Kidney capillary endothelial cell (primary cell): ENCODE results near the gene PSME4.
"Not testable (repeated sequence)": the region's sequence is repeated elsewhere in the genome, so short reads cannot be mapped to it uniquely, and the experiment has no call there.

ENCODE experiments used
- DNase-seq: peaks from one replicate; pipeline ENCODE4 v3.0.0-alpha.2; 2018; ENCODE audit warnings: low spot score

Gene PSME4

DNA sequence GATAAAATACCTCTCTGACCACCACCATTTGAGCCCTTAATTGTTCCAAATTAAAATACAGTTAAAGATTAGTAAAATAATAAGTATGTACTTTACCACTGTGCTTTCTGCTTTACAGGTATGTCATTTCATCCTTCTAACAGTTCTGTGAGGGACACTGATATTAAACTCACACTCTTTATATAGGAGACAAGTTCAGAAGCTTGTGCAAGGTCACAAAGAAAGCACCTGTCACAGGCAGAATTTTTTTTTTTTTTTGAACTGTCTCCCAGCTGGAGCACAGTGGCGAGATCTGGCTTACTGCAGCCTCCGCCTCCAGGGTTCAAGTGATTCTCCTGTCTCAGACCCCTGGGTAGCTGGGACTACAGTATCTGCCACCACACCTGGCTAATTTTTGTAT is 89.4 kb downstream of the PSME4 start:
- no peak for DNase-seq

DNA sequence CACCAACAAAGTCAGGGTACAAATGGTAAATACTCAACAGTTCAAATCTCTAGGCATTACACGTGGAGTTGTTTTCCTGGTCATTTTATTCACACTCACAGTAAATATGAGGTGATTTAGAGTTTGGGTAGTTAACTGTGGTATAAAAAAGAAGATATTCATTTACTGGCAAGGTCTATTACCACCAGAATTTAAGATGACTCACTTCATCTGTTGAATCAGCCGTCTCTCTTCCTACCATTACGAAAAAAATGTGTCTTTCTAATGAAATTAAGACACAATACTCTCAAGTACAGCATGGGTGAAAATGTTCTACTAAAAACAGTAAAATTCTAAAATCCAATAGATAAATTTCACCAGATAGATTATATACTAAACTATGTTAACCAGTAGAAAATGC is 90.0 kb downstream of the PSME4 start:
- no peak for DNase-seq

DNA sequence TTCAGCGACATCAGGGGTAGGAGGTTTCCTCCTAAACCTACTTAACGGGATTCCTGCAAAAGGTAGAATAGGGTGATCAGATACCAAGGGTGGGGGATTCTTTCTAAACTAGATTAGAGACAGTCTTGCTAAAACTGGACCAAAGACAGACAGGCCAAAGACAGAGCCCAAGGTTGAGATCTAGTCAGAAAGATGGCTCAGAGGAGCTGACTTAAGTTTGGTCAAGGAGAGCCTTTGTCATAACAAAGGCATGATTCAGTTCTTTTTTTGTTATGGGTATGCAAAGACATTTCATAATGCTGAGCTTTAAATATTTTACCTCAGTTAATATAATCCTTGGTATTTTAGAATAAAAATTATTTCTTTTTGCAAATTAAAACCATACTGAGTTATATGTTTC is 93.2 kb downstream of the PSME4 start:
- DNase-seq = no peak

DNA sequence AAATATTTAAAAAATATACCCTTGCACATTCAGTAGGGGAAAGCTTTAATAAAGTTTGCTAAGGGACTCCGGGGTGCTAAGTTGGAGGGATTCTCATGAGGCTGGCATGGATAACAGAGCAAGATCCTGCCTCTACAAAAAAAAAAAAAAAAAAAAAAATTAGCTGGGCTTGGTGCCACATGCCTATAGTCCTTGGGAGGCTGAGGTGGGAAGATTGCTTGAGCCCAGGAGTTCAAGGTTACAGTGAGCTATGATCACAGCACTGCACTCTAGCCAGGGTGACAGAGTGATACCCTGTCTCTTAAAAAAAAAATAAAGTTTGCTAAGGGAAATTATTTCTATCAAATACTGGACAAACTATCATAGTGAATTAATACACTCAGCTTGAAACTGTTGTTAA is 93.7 kb downstream of the PSME4 start:
- no peak for DNase-seq

DNA sequence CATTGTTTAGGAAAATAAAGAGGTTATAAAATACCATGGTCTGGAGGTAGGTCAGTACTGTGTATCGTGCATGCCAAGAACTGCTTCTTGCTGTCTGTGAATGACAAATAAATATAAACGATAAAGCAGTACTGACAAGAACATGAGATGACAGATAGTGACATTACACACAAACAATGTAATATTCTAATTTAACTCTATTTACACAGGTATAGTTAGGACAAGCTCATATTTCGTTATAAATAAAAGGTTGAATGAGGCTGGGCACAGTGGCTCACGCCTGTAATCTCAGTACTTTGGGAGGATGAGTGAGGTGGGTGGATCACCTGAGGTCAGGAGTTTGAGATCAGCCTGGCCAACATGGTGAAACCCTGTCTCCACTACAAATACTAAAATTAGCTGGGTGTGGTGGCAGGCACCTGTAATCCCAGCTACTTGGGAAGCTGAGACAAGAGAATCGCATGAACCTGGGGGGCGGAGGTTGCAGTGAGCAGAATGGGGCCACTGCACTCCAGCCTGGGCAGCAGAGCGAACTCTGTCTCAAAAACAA is 96.3 kb downstream of the PSME4 start:
- no peak for DNase-seq

DNA sequence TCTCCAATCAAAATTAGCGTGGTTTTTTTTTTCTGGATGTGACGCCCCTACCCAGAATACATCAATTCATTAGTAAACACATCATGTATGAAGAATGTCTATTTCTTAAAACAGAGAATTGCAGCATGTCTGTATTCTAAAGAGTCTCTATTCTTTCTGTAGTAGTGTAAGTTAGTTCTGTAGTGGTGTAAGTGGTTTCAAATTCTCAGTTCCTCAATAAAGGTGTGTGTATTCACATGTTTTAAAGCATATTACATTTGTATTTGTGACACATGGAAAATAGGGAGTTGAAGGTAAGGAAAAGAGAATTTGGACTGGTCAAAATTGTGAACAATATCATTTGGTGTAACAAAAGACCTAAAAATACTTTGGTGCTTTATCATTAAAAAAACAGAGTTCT is 103.0 kb downstream of the PSME4 start:
- no peak for DNase-seq

DNA sequence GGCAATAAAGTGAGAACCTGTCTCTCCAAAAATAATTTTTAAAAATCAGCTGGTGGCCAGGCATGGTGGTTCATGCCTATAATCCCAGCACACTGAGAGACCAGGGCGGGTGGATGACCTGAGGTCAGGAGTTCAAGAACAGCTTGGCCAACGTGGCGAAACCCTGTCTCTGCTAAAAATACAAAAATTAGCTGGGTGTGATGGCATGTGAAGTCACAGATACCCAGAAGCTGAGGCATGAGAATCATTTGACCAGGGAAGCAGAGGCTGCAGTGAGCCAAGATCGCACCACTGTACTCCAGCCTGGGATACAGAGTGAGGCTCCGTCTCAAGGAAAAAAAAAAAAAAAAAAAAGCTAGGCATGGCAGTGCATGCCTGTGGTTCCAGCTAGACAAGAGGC is 103.6 kb downstream of the PSME4 start:
- DNase-seq = no peak

DNA sequence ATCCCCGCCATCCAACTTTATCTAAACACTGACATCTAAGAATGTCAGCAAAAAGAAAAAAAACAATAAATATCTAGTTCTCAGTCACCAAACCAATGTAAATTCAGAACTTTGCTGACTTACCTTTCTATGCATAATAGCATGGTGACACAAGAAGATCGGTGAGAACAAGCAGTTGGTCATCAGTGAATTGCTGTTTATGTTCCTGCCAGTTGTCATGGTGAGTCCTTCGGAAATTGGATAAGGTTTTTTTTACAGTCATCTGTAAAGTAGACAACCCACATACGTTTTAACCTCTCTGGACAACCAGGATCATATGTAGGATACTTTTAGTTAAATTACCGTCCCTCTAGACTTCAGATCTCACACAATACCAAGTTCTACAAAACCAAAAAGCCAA is 104.8 kb downstream of the PSME4 start:
- DNase-seq = no peak

DNA sequence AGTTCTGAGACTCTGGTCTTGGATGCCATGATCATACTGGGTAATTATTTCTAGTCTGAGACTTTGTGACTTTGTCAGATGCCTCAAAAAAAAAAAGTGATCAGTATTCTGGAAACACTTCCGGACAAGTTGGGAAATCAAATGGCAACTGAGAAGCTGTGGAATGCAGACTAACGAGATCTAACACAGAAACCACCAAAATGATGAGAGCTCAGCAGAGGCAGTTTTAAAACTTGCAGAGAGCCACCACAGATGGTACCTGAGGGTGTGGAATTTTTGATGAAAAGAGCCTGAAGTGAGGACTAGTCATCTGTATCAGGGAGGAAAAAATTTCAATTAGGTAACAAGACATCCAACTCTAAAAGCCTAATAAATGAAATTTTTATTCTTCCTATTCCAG is 105.5 kb downstream of the PSME4 start:
- no peak for DNase-seq

DNA sequence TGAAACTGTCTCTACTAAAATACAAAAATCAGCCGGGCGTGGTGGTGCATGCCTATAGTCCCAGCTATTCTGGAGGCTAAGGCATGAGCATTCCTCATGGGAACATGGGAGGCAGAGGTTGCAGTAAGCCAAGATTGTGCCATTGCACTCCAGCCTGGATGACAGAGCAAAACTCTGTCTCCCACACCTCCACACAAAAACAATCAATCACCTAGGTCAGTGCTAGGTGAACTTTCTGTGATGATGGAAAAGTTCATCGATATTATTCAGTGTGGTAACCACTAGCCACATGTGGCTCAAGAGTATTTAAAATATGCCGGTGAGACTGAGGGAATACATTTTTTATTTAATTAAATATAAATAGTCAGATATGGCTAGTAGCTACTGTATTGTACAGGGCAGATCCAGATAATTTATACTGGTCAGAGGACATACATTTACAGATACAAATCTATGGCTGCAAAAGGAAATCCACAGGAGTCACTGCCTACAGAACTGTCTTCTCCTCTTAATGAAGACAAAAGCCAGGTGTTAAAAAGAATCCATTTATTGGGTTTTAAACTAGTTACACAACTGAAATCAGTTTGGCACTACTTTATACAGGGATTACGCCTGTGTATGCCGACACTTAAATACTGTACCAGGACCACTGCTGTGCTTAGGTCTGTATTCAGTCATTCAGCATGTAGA is 107.1 kb downstream of the PSME4 start:
- DNase-seq = no peak

DNA sequence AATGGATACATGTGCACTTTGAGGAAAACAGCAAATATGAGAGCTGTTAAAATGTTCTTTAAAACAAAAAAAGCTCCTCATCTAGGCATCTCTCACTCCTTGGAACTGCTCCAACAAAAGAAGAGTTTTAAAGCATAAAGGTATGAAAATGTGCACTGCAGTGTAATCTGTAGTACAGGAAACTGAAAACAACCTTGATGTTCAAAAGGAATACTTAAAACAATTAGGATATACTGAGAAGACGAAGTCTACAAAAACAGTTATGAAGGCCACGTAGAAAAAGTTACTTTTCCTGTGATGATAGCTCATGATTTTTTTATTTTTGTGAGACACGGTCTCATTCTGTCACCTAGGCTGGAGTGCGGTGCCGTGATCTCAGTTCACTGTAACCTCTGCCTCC is 109.0 kb downstream of the PSME4 start:
- no peak for DNase-seq

DNA sequence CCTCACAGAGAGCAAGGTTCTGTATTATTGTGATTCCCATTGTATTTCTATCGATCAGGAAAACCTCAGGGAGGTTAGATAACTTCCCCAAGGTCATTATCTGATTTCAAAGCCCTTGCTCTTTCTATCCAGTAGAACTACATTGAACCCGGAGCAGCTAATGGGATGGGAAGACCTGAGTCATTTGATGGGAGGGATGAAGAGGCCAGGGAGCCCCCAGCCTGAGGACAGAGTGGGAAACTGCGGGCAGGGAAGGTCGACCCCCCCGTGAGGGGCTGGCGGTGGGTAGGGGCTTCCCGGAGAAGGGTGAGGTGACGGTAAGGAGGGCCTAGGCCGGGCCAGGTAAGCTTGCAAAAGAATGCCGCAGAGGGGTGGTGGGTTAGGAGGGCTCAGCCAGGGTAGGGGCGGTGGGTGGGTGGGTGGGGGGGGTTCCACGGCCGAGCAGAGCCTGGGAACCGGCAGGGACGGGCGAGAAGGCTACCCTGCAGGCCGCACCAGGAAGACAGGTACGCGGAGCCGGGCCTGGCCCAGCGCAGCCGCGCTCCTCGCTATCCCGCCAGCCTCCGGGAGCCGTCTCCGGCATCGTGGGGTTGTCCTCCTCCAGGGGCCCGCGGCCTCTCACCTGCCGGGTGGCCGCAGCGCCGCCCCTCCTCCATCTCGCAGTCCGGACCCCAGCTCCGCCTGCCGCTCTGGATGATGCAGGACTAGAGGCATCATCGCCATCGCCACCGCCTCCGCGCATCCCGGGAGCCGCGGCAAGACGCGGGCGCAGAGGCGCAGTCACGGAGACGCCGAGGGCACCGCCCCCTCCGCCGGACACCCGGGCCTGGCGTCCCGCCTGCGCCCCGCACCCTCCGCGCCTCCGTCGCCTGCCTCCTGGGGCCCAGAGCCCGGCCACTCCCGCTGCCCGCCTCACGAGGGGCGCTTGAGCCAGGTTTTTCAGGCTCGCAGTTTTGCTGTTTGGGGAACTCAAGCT is 111.3 kb downstream of the PSME4 start, which contains the start of gene GPR75:
GPR75 (minus strand) TSS at position 762 of the 976 bp plus-strand sequence. CDS start 5,211 bp downstream, outside the sequence.
- no peak for DNase-seq

DNA sequence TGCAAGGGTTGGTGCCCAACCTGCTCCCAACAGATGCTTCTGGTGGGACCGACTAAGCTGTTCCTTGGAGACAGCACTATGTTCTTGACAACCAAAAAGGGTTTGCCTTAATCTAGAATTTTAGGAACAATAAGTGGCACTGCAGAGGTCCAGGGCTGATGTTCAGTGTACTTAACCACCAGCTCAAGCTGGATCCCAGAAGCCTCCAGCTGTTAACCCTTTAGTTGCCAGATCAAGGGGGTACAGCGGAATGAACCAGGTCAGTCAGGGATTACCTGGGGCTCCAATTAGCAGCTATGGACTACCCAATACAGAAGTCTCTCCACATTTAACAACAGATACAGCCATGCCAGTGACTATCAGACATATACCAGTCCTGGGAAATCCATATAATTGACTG is 114.5 kb downstream of the PSME4 start:
- no peak for DNase-seq

DNA sequence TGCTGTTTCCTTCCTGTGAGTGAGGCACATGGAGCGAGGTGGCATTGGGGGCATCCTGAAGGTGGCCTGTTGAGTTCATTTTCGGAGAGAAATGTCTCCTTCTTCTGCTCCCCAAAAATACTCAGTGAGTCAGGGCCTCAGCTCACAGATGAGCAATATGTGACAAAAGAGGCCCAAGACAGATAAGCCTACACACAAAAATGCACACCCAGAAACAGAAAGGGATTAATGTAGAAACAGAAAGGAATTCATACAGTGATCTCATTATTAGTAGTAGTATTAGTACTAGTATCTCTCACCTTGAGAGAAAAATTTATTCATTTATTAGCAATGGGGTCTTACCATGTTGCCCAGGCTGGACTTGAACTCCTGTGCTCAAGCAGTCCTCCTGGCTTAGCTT is 116.1 kb downstream of the PSME4 start:
- DNase-seq = no peak

DNA sequence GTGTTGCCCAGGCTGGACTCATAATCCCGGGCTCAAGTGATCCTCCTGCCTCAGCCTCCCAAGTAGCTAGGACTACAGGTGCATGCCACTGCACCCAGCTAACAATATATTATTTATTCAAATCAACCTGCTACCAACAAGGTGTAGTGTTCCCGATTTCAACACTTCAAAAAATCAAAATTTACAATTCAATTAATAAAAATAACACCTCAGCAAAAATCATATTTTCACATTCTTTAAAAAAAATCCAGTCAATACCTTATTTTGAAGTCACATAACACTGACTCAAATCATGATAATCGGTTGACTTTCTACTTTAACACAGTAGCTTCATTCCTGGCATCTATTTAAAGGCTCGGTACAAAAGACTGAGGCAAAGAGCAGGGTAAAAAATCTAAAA is 118.3 kb downstream of the PSME4 start:
- no peak for DNase-seq

DNA sequence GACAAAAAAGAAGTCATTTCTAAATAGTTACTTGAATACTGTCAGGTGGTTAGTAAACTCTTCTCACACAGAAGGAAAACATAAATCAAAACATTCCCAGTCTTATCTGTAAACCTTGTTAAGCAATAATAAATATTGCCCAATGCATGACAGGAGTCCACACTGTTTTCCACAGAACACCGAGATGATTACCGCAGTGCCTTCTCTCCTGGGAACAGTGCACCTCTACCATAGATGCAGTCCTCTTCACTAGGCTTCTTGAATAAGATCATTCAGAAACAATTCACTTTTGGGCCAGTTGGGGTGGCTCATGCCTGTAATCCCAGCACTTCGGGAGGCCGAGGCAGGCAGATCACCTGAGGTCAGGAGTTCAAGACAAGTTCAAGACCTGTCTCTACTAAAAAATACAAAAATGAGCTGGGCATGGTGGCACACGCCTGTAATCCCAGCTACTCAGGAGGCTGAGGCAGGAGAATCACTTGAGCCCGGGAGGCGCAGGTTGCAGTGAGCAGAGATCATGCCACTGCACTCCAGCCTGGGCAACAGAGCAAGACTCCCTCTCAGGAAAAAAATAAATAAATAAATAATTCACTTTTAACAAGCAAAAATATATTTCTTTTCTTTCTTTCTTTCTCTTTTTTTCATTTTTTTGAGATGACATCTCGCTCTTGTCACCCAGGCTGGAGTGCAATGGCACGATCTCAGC is 119.6 kb downstream of the PSME4 start:
- not testable (repeated sequence) for DNase-seq

DNA sequence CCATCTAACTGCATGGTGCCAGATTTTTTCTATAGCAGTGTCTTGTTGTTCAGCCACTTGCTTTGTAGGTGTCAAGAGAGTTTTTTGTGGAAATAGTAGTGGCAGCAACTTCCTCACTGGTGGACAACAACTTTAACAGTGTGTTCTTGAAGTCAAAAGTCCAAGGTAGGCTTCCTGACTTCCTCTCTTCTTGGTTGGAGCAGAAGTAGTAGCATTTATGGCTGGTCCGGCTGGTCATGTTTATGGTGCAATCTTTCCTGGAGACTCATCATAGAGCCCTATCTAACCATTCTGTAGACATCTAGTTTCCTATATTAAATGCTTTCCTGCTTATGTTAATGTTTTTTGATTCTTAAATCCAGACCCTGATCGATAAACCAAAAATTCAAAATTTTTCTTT is 122.7 kb downstream of the PSME4 start:
- DNase-seq = no peak

DNA sequence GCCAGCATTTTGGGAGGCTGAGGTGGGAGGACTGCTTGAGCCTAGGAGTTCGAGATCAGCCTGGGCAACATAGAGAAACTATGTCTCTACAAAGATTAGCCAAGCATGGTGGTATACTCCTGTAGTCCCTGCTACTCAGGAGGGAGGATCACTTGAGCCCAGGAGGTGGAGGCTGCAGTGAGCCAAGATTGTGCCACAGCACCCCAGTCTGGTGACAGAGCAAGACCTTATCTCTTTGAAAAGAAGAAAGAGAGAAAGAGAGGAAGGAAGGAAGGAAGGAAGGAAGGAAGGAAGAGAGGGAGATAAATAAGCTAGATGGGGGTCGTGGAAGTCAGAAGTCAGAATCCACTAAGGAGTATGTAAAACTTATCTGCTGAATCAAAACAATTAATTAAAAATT is 127.2 kb downstream of the PSME4 start:
- DNase-seq = no peak

DNA sequence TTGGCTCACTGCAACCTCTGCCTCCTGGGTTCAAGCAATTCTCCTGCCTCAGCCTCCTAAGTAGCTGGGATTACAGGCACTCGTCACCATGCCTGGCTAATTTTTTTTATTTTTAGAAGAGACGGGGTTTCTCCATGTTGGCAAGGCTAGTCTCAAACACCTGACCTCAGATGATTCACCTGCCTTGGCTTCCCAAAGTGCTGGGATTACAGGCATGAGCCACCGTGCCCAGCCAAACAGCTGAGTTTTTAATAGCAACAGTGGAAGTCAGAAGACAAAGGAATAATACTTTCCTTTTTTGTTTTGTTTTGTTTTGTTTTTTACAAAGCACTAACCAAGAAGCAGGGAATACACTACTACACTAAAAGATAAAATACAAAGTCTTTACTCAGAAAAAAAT is 127.9 kb downstream of the PSME4 start:
- DNase-seq = no peak

DNA sequence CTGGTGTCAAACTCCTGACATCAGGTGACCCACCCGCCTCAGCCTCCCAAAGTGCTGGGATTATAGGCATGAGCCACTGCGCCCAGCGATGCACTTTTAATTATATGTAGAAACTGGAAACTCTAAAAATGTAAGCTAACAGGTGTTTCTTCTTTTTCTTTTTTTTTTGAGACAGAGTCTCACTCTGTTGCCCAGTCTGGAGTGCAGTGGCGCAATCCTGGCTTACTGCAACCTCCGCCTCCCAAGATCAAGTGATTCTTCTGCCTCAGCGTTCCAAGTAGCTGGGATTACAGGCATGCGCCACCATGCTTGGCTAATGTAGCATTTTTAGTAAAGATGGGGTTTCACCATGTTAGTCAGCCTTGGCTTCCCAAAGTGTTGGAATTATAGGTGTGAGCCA is 129.1 kb downstream of the PSME4 start:
- DNase-seq = not testable (repeated sequence)

DNA sequence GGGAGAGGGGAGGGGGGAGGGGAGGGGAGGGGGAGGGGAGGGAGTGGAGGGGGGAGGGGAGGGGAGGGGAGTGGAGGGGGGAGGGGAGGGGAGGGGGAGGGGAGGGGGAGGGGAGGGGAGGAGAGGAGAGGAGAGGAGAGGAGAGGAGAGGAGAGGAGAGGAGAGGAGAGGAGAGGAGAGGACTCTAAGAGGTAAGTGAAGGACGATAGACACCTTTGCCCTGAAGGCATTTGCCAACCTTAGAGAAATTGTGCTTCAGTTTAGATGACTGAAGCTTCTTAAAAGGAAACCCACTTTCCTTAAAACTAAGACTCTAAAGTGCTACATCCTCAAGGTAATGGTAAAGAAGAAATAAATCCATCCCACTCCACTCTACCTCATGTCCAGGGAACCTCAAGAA is 130.2 kb downstream of the PSME4 start:
- DNase-seq = no peak

DNA sequence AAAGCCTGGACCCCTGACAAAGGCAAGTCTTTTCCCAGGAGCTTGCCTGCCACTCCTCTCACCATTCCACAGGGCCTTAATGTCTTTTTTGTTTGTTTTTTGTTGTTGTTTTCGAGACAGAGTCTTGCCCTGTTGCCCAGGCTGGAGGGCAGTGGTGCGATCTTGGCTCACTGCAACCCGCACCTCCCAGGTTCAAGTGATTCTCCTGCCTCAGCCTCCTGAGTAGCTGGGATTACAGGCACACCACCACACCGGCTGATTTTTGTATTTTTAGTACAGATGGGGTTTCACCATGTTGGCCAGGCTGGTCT is 140.9 kb downstream of the PSME4 start:
- DNase-seq = not testable (repeated sequence)
